H9 (cell line): ENCODE measurements around the gene PRKAR2A. TPM values are rescaled to one million over a fixed set of nuclear protein-coding genes. Genes with fewer than 3 reads are reported as not detected.

Source experiments
- DNase-seq: peaks from one replicate; pipeline ENCODE4 v3.0.0-alpha.2; 2017
- H2AFZ ChIP-seq: one replicate; pipeline ENCODE4 v1.6.1; 2013; ENCODE audit warnings: mild to moderate bottlenecking, low read length, control low read depth, moderate library complexity
- H2AK5ac ChIP-seq: 2 replicates; pipeline ENCODE4 v1.6.1; 2013; ENCODE audit warnings: low read length, control low read depth, mixed read lengths; ENCODE audit not compliant: insufficient read length
- H2BK120ac ChIP-seq: one replicate; pipeline ENCODE4 v1.6.1; 2013; ENCODE audit warnings: low read depth, mild to moderate bottlenecking, low read length, control low read depth, inconsistent platforms; ENCODE audit not compliant: poor library complexity, severe bottlenecking
- H2BK12ac ChIP-seq: 2 replicates; pipeline ENCODE4 v1.6.1; 2013; ENCODE audit warnings: low read length, control low read depth, mixed read lengths, low read depth; ENCODE audit not compliant: insufficient read length
- H2BK15ac ChIP-seq: 2 replicates; pipeline ENCODE4 v1.6.1; 2013; ENCODE audit warnings: low read depth, low read length, control low read depth
- H2BK20ac ChIP-seq: one replicate; pipeline ENCODE4 v1.6.1; 2013; ENCODE audit warnings: low read depth, mild to moderate bottlenecking, low read length, control low read depth, inconsistent platforms; ENCODE audit not compliant: poor library complexity, severe bottlenecking
- H2BK5ac ChIP-seq: 2 replicates; pipeline ENCODE4 v1.6.1; 2013; ENCODE audit warnings: low read length, control low read depth, mixed read lengths; ENCODE audit not compliant: insufficient read length
- H3K14ac ChIP-seq: 2 replicates; pipeline ENCODE4 v1.6.1; 2013; ENCODE audit warnings: low read length, control low read depth; ENCODE audit not compliant: insufficient read depth
- H3K18ac ChIP-seq: 2 replicates; pipeline ENCODE4 v1.6.1; 2013; ENCODE audit warnings: low read depth, mild to moderate bottlenecking, mixed read lengths, low read length, control low read depth; ENCODE audit not compliant: insufficient read length
- H3K23ac ChIP-seq: 2 replicates; pipeline ENCODE4 v1.6.1; 2013; ENCODE audit warnings: low read length, control low read depth, mixed read lengths, low read depth; ENCODE audit not compliant: insufficient read length
- H3K23me2 ChIP-seq: 2 replicates; pipeline ENCODE4 v1.6.1; 2013; ENCODE audit warnings: low read depth, mild to moderate bottlenecking, mixed read lengths, low read length, control low read depth; ENCODE audit not compliant: insufficient read length, poor library complexity, severe bottlenecking
- H3K27ac ChIP-seq: 2 replicates; pipeline ENCODE4 v1.5.1; 2013; ENCODE audit warnings: low read length, control low read depth, mixed read lengths, low read depth; ENCODE audit not compliant: insufficient read length
- H3K27me3 ChIP-seq: 2 replicates; pipeline ENCODE4 v1.6.1; 2013; ENCODE audit warnings: low read length, control low read depth, inconsistent platforms; ENCODE audit not compliant: insufficient read depth
- H3K4ac ChIP-seq: 2 replicates; pipeline ENCODE4 v1.6.1; 2013; ENCODE audit warnings: low read depth, mild to moderate bottlenecking, control low read depth, inconsistent platforms, low read length, moderate library complexity
- H3K4me1 ChIP-seq: 2 replicates; pipeline ENCODE4 v1.6.1; 2013; ENCODE audit warnings: low read length, control low read depth, inconsistent platforms; ENCODE audit not compliant: insufficient read depth
- H3K4me2 ChIP-seq: 2 replicates; pipeline ENCODE4 v1.6.1; 2013; ENCODE audit warnings: low read length, control low read depth, mixed read lengths; ENCODE audit not compliant: insufficient read length, insufficient read depth
- H3K56ac ChIP-seq: 2 replicates; pipeline ENCODE4 v1.6.1; 2013; ENCODE audit warnings: low read depth, mild to moderate bottlenecking, mixed read lengths, low read length, control low read depth; ENCODE audit not compliant: insufficient read length
- H3K79me1 ChIP-seq: 2 replicates; pipeline ENCODE4 v1.6.1; 2013; ENCODE audit warnings: low read depth, mild to moderate bottlenecking, moderate library complexity, low read length, control low read depth, inconsistent platforms; ENCODE audit not compliant: insufficient read depth, poor library complexity, severe bottlenecking
- H3K79me2 ChIP-seq: 2 replicates; pipeline ENCODE4 v1.6.1; 2013; ENCODE audit warnings: low read length, control low read depth, inconsistent platforms; ENCODE audit not compliant: insufficient read depth
- H3K9ac ChIP-seq: 2 replicates; pipeline ENCODE4 v1.6.1; 2013; ENCODE audit warnings: low read length, control low read depth, mixed read lengths; ENCODE audit not compliant: insufficient read length; ENCODE audit errors: extremely low read depth
- H3K9me3 ChIP-seq: one replicate; pipeline ENCODE4 v1.6.1; 2013; ENCODE audit warnings: low read depth, low read length, inconsistent platforms; ENCODE audit not compliant: control insufficient read depth
- H3T11ph ChIP-seq: one replicate; pipeline ENCODE4 v1.6.1; 2013; ENCODE audit warnings: mild to moderate bottlenecking, low read length, control low read depth, inconsistent platforms
- H4K20me1 ChIP-seq: one replicate; pipeline ENCODE4 v1.6.1; 2013; ENCODE audit not compliant: control insufficient read depth, insufficient read length, insufficient read depth
- H4K5ac ChIP-seq: 2 replicates; pipeline ENCODE4 v1.6.1; 2013; ENCODE audit warnings: low read depth, mild to moderate bottlenecking, mixed read lengths, low read length, control low read depth; ENCODE audit not compliant: insufficient read length
- H4K8ac ChIP-seq: replicated peaks from 2 replicates; pipeline ENCODE4 v1.6.1; 2013; ENCODE audit warnings: low read length, control low read depth, mixed read lengths, low read depth; ENCODE audit not compliant: insufficient read length
- H4K91ac ChIP-seq: 2 replicates; pipeline ENCODE4 v1.6.1; 2013; ENCODE audit warnings: low read depth, mild to moderate bottlenecking, moderate library complexity, mixed read lengths, low read length, control low read depth; ENCODE audit not compliant: insufficient read length
- H3K27ac Mint-ChIP-seq, 3 experiments: 2 replicates in 2 of 3; 3 replicates in 1 of 3; pipeline ENCODE4 v1.8.0; 2020 to 2021; ENCODE audit warnings: mixed read lengths in 3 of 3, mild to moderate bottlenecking in 1 of 3, moderate library complexity in 1 of 3
- H3K27me3 Mint-ChIP-seq: 2 replicates; pipeline ENCODE4 v1.8.0; 2021; ENCODE audit warnings: low read depth, mild to moderate bottlenecking, moderate library complexity, mixed read lengths
- H3K36me3 Mint-ChIP-seq, 3 experiments: 2 replicates in 2 of 3; 3 replicates in 1 of 3; pipeline ENCODE4 v1.8.0; 2020 to 2021; ENCODE audit warnings: low read depth in 3 of 3, mixed read lengths in 3 of 3; ENCODE audit not compliant: insufficient read depth in 1 of 3
- H3K4me1 Mint-ChIP-seq, 2 experiments: 2 replicates each; pipeline ENCODE4 v1.8.0; 2020; ENCODE audit warnings: mixed read lengths in 2 of 2
- H3K4me3 Mint-ChIP-seq, 2 experiments: 2 replicates in 1 of 2; 3 replicates in 1 of 2; pipeline ENCODE4 v1.8.0; 2020 to 2021; ENCODE audit warnings: mild to moderate bottlenecking in 2 of 2, mixed read lengths in 2 of 2, moderate library complexity in 1 of 2
- H3K9me3 Mint-ChIP-seq, 2 experiments: 2 replicates in 1 of 2; 3 replicates in 1 of 2; pipeline ENCODE4 v1.8.0; 2020; ENCODE audit warnings: mild to moderate bottlenecking in 2 of 2, mixed read lengths in 2 of 2, moderate library complexity in 1 of 2
- CTCF ChIP-seq: fragments of 200-600 bp; sonication (generic); conservative IDR thresholded peaks from 3 replicates; pipeline ENCODE4 v1.8.0; 2021; ENCODE audit warnings: antibody characterized with exemption, mild to moderate bottlenecking
- WGBS: extraction: QIAGEN DNeasy Blood & Tissue Kit; methylation state at CpG from one replicate; pipeline ENCODE4 v1.1.7; 2013; ENCODE audit warnings: missing lambda C conversion rate, low lambda C conversion rate, mixed read lengths; ENCODE audit not compliant: insufficient read length; ENCODE audit errors: extremely low coverage; 5-methylcytosine and 5-hydroxymethylcytosine counted together
- total RNA-seq: library from RNA; stranded (reverse); gene quantifications from 2 replicates; pipeline ENCODE4 v1.2.1, GENCODE V29; 2021

The PRKAR2A gene
- total RNA-seq, 1 experiment from 2014 or later, result 39.1 TPM

DNA sequence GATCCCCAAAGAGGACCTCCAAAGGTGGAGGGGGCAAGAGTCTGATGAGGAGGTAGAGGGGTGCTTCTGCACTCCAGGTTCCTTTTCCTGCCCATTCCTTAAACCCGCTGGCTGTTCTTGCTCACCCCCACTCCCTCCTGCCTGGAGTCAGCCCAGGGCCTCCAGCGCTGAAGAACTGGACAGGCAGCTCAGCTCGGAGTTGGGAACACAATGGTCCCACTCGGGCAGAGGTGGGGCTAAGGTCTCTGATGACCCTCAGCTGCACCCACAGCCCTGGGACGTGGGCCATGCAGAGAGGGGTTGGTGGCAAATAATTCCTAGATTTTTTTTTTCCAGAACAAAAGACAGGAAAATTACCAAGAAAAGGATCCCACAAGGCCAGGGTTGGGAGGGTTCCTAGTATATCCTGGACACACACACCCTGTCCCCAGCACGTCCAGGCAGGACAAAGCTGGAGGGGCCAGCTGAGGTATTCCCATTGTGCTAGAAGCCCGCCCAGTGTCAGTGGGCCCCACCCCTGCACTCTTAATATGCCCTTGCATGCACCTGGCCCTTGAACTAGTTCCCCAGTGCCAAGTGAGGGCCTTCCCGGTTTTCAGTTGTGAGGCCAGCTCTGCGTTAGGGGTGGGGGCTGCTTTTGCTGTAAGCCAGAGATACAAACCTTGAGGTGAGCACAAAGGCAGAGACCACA is 108.6 kb downstream of the PRKAR2A start:
- H2BK5ac ChIP-seq, result no peak overlapping the region
- H2AK5ac ChIP-seq, result no peak overlapping the region
- no peaks in the 10 kb centered on the region for H3K9me3 ChIP-seq
- no peak overlapping the region for H2BK15ac ChIP-seq
- no peaks in the 10 kb centered on the region for H3K79me2 ChIP-seq
- H3K14ac ChIP-seq, result no peak overlapping the region
- H3T11ph ChIP-seq, result no peak overlapping the region
- no peak overlapping the region for H3K9ac ChIP-seq
- no peaks in the 10 kb centered on the region for H3K79me1 ChIP-seq
- no peak overlapping the region for H3K56ac ChIP-seq
- no peak overlapping the region for H2BK20ac ChIP-seq
- no peak overlapping the region for H4K91ac ChIP-seq
- DNase-seq, result no peak
- no peaks in the 10 kb centered on the region for H3K27me3 ChIP-seq
- no peak overlapping the region for H4K8ac ChIP-seq
- no peak overlapping the region for H3K4me2 ChIP-seq
- H3K4me1 ChIP-seq, result no peaks in the 10 kb centered on the region
- Mint-ChIP-seq H3K27ac (no peak overlapping the region), H3K9me3 (peaks cover 0 to under 1% of the 10 kb centered on the region in 2 experiments; a peak in 1 of 5 replicates), H3K4me3 (no peak overlapping the region), H3K36me3 (0 out of 7 replicates have a peak, but pooled peaks cover 0 to 2% (median 0%) of the 10 kb centered on the region in 3 experiments), H3K27me3 (peaks cover 1% of the 10 kb centered on the region; the same call in 1 of the 2 replicates), H3K4me1 (peaks cover 4% of the 10 kb centered on the region in 2 experiments; a peak in 3 of 4 replicates)
- no peaks in the 10 kb centered on the region for H3K23me2 ChIP-seq
- H2AFZ ChIP-seq, result no peak overlapping the region
- no peak overlapping the region for H3K18ac ChIP-seq
- WGBS, result no CpG with 5 or more reads among the region's 9 CpGs
- H3K23ac ChIP-seq, result no peak overlapping the region
- no peak for TF ChIP-seq CTCF
- no peak overlapping the region for H3K27ac ChIP-seq
- no peak overlapping the region for H2BK120ac ChIP-seq
- H3K4ac ChIP-seq, result no peak overlapping the region
- no peaks in the 10 kb centered on the region for H4K20me1 ChIP-seq
- H4K5ac ChIP-seq, result no peak overlapping the region
- H2BK12ac ChIP-seq, result no peak overlapping the region
